ENCODE measurements around the gene NR2C2AP. TPM values are rescaled to one million over a fixed set of nuclear protein-coding genes. Genes with fewer than 3 reads are reported as not detected.

Gene NR2C2AP
- total RNA-seq, 1 experiment from 2014 or later = 19.7 TPM

GRCh38 chr19:19152668-19153384, 50.4 kb downstream of the NR2C2AP start:
- no peak for DNase-seq (ENCODE audit: low read depth)

- DNase-seq (ENCODE audit: low read depth) = no peak
Observed at GRCh38 chr19:19151418-19151817, 51.8 kb downstream of the NR2C2AP start.

Other genes with a start within 250 kb of the NR2C2AP start
- gene SUGP2, start 169.9 kb downstream of the NR2C2AP start, total RNA-seq (2014; rRNA removed) = 54.2 and 63.9 TPM in 2 replicates
- 61.1 and 68.3 TPM in 2 replicates for gene ARMC6, start 169.8 kb downstream of the NR2C2AP start, total RNA-seq (2014; rRNA removed)
- gene SLC25A42, start 139.4 kb downstream of the NR2C2AP start, total RNA-seq (2014; rRNA removed) = 2.8 and 4.4 TPM in 2 replicates
- gene TMEM161A, start 64.9 kb downstream of the NR2C2AP start, total RNA-seq (2014; rRNA removed) = 26.1 and 26.7 TPM in 2 replicates
- 0.17 and 0.32 TPM in 2 replicates for gene MEF2B, start 33.2 kb downstream of the NR2C2AP start, total RNA-seq (2014; rRNA removed)
- 19.6 and 27.0 TPM in 2 replicates for gene BORCS8, start 11.3 kb downstream of the NR2C2AP start, total RNA-seq (2014; rRNA removed)
- gene RFXANK, start 11.2 kb downstream of the NR2C2AP start, total RNA-seq (2014; rRNA removed) = 66.9 and 71.8 TPM in 2 replicates
- gene NCAN, start 8.5 kb upstream of the NR2C2AP start, total RNA-seq (2014; rRNA removed) = under 0.01 TPM in 1 of 2 replicates, not detected in the other
- gene TM6SF2, start 69.9 kb upstream of the NR2C2AP start, total RNA-seq (2014; rRNA removed) = 1.2 and 1.3 TPM in 2 replicates
- gene SUGP1, start 117.1 kb upstream of the NR2C2AP start, total RNA-seq (2014; rRNA removed) = 38.7 and 45.8 TPM in 2 replicates
- gene MAU2, start 117.4 kb upstream of the NR2C2AP start, total RNA-seq (2014; rRNA removed) = 23.1 and 26.4 TPM in 2 replicates
- gene GATAD2A, start 202.3 kb upstream of the NR2C2AP start, total RNA-seq (2014; rRNA removed) = 60.7 and 64.1 TPM in 2 replicates

Data from LHCN-M2 (cell line).